ENCODE data around the gene ALOX12B.

DNA sequence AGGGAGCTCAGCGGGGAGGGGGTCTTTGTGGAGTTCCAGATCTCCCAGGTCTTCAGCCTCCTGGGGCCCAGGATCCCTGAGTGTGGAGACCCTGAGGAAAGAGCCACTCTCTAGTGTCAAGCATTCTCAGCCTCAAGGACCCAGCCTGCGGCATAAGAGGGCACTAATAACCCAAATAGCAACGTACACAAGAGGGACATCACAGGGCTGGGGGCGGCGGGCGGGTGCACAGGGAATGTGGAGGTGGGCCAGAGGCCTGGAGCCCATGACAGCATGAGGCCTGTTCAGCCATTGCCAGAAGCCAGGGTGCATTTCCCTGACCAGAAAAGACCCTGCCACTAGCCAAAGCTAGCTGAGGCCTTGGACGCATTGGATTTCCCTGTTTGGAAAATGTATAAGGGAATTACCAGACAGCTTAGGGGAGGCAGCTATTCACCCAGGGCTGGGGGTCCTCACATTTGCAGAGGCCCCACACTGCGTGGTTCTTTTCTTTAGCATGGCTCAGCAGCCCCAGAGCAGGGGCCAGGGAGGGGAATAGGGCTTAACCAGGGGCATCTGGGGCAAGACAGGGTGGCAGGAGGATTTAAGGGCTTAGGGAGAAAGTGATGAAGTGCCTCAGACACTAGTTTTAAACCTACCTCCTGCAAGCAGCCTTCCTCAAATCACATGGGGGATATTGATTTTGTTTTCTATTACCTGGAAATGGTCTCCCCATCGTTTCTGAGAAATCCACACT lies 62.2 kb downstream of the ALOX12B start:
- TF ChIP-seq EZH2 (IDR thresholded peaks at IDR 0.05; ENCODE audit: low read depth) = no peak
- no peak for TF ChIP-seq CTCF (conservative IDR thresholded peaks at IDR 0.05)

Data from PC-9 (cell line).